GM19452 (cell line): Measurements from ENCODE around the gene CCHCR1.
A peak's percentile ranks its signal among the peaks of the same experiment; 100 is the strongest.
"Not testable (repeated sequence)": the region's sequence is repeated elsewhere in the genome, so short reads cannot be mapped to it uniquely, and the experiment has no call there.

Source experiments
- ATAC-seq: cut with Tn5 transposase; IDR thresholded peaks from one replicate; pipeline ENCODE4 v1.9.1; 2021; ENCODE audit not compliant: unreplicated experiment

The CCHCR1 gene

GRCh38 chr6:31185695-31186051, 28.1 kb upstream of the CCHCR1 start:
- not testable (repeated sequence) for ATAC-seq

- ATAC-seq: not testable (repeated sequence)
Observed at GRCh38 chr6:31183859-31184258, 26.3 kb upstream of the CCHCR1 start.

- not testable (repeated sequence) for ATAC-seq
Observed at GRCh38 chr6:31183287-31183686, 25.7 kb upstream of the CCHCR1 start.

- no peak for ATAC-seq
Observed at GRCh38 chr6:31180500-31180899, 22.9 kb upstream of the CCHCR1 start.

GRCh38 chr6:31179896-31180295, 22.3 kb upstream of the CCHCR1 start:
- ATAC-seq: no peak

GRCh38 chr6:31179042-31179386, 21.4 kb upstream of the CCHCR1 start:
- no peak for ATAC-seq

GRCh38 chr6:31178143-31179041, 20.8 kb upstream of the CCHCR1 start:
- no peak for ATAC-seq

- ATAC-seq: no peak
Observed at GRCh38 chr6:31175971-31176370, 18.4 kb upstream of the CCHCR1 start.

GRCh38 chr6:31174378-31174777, 16.8 kb upstream of the CCHCR1 start:
- no peak for ATAC-seq

GRCh38 chr6:31173406-31173805, 15.8 kb upstream of the CCHCR1 start:
- no peak for ATAC-seq

GRCh38 chr6:31172973-31173384, 15.4 kb upstream of the CCHCR1 start:
- no peak for ATAC-seq

- no peak for ATAC-seq
Observed at GRCh38 chr6:31171931-31172905, 14.6 kb upstream of the CCHCR1 start.

GRCh38 chr6:31170987-31171671, 13.5 kb upstream of the CCHCR1 start:
- ATAC-seq: no peak

- no peak for ATAC-seq
Observed at GRCh38 chr6:31170600-31170881, 12.9 kb upstream of the CCHCR1 start, which contains the start of gene POU5F1. TSS of gene POU5F1 (minus strand) at chr6:31170682. CDS start at chr6:31170620, 62 bp downstream.

- ATAC-seq: not testable (repeated sequence)
Observed at GRCh38 chr6:31169858-31170599, 12.4 kb upstream of the CCHCR1 start.

- no peak for ATAC-seq
Observed at GRCh38 chr6:31169123-31169857, 11.7 kb upstream of the CCHCR1 start.

GRCh38 chr6:31168606-31169005, 11.0 kb upstream of the CCHCR1 start:
- no peak for ATAC-seq

- ATAC-seq: no peak
Observed at GRCh38 chr6:31165986-31166385, 8.4 kb upstream of the CCHCR1 start.

- ATAC-seq: peak; percentile 80
Observed at GRCh38 chr6:31165064-31165832, 7.6 kb upstream of the CCHCR1 start.
